ENCODE measurements around the gene FRMD5.
A peak's percentile ranks its signal among the peaks of the same experiment; 100 is the strongest.
"Not testable (repeated sequence)": the region's sequence is repeated elsewhere in the genome, so short reads cannot be mapped to it uniquely, and the experiment has no call there.

FRMD5 gene

DNA sequence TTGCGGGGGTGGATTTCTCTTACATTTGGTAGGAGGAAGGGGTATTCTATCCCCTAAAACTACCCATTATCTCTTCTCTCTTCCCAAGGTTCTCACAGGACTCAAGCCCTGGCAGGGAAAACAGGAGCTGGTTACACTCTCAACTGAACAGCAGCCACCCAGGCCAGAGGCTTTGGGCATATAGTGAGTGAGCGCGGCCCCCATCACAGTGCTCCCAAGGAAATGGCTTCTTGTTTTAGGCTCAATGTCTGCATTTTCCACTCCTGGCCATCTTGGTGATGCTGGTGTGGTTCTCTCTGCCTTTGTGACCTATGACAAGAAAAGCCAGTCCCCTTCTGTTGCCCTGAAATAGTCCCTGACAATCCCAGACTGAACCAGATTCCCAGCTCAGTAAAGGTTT lies 318.2 kb downstream of the FRMD5 start:
- H3K4me3 ChIP-seq (ENCODE audit: low read depth, low read length), result no peak overlapping the region
- TF ChIP-seq, protein P1, sequence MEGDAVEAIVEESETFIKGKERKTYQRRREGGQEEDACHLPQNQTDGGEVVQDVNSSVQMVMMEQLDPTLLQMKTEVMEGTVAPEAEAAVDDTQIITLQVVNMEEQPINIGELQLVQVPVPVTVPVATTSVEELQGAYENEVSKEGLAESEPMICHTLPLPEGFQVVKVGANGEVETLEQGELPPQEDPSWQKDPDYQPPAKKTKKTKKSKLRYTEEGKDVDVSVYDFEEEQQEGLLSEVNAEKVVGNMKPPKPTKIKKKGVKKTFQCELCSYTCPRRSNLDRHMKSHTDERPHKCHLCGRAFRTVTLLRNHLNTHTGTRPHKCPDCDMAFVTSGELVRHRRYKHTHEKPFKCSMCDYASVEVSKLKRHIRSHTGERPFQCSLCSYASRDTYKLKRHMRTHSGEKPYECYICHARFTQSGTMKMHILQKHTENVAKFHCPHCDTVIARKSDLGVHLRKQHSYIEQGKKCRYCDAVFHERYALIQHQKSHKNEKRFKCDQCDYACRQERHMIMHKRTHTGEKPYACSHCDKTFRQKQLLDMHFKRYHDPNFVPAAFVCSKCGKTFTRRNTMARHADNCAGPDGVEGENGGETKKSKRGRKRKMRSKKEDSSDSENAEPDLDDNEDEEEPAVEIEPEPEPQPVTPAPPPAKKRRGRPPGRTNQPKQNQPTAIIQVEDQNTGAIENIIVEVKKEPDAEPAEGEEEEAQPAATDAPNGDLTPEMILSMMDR (IDR thresholded peaks at IDR 0.05; ENCODE audit: borderline replicate concordance, insufficient read depth, low read depth, low read length), result no peak

DNA sequence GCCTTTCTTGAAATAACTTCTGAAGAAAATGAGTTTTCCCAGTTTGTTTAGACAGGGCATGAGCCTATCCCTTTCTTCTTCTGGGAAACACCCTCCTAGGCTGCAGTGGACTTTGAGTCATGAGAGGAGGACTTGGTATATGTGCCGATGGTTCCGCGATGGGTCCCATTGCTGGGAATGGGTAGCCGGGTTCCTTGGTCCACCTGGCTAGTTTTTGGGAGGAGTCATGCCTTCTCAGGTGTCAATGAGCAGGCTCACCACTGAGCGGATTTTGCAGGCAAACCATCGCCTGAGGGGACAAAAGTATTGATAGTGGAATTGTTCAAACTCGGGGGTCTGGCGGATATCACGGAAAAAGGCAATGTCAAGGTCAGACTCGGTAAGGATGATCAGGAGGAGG lies 321.4 kb downstream of the FRMD5 start:
- no peak overlapping the region for H3K4me3 ChIP-seq (ENCODE audit: low read depth, low read length)
- TF ChIP-seq, protein P1 (IDR thresholded peaks at IDR 0.05; ENCODE audit: borderline replicate concordance, insufficient read depth, low read depth, low read length), result no peak

DNA sequence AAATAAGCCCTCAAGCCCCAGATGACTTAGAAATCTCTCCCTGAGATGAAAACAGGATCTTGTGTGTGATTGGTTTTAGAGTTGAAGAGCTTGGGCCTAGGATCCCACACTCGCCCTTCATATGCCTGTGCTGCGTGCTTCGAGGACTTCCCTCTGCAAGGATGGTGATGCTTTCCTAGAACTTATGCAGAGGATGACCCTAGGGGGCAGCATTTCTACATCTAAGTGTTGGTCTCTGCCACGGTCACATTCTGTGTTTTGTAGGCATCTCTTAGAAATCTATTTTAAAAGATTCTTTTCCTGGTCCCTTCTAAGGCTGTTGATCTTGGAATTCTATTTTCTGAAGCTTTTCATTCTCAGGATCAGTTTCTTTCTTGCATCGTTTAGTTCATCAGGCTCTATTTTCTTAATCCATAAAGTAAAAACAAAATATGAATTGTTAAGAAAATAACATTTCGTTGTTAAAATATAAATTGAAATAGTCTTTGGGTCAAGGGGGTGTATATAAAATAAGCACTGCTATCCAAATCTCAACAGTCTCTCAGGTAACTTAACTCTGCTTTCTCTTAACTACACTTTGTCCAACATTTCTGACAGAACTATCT lies 322.6 kb downstream of the FRMD5 start:
- TF ChIP-seq, protein P1 (IDR thresholded peaks at IDR 0.05; ENCODE audit: borderline replicate concordance, insufficient read depth, low read depth, low read length), result peak; percentile 46; the same call in 1 of the 2 replicates
- H3K4me3 ChIP-seq (ENCODE audit: low read depth, low read length), result no peak overlapping the region

DNA sequence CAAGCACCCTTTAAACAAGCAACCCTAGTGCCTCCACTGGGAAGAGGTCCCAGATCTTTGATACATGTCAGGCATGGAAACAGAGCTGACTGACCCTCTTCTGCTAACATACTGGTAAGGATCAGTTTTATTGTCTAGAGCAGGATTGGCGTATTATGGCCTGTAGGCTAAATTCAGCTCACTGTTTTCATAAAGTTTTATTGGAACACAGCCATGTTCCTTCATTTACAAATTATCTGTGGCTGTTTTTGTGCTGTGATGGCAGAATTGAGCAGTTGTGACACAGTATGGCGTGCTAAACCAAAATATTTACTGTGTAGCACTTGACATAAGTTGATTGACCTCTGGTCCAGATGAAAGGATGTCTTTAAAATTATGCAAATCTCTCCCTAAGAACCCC lies 323.2 kb downstream of the FRMD5 start:
- no peak overlapping the region for H3K4me3 ChIP-seq (ENCODE audit: low read depth, low read length)
- TF ChIP-seq, protein P1 (IDR thresholded peaks at IDR 0.05; ENCODE audit: borderline replicate concordance, insufficient read depth, low read depth, low read length), result no peak

DNA sequence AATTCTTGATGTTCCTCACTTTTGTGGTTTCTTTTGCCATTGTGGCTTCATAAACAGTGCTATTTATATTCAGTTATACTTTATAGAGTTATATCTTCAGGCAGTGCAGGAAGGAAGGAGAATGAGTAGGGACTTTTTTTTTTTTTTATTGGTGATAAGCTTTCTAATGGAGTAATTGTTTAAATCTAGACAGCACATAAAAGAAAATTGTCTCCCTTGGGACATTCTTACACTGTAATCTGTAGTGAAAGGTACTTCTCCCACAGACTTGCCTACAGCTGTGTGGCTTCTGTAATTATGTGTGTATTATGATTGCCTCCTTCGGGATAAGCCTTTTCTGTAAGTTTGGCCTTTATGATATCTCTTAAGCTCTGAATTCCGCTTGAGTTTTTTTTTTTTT lies 326.7 kb downstream of the FRMD5 start:
- TF ChIP-seq, protein P1 (IDR thresholded peaks at IDR 0.05; ENCODE audit: borderline replicate concordance, insufficient read depth, low read depth, low read length), result no peak
- no peak overlapping the region for H3K4me3 ChIP-seq (ENCODE audit: low read depth, low read length)

DNA sequence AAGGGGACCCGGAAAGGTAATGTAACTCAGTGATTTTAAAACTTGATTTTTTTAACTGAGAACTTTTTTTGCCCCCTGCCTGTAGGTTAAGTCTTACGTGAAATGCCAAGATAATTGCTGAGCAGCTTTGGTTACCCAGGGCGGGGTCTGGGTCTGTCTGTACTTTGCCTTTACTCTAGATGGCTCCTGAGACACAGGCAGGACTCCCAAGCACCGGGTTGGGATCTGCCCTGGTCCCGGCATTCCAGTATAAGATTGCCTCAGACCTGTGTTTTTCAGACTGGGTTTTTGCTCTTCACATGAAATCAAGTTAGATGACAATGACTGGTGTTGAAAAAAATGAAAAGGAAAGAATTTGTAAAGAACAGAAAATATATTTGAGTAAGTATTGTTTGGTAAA lies 328.0 kb downstream of the FRMD5 start:
- no peak overlapping the region for H3K4me3 ChIP-seq (ENCODE audit: low read depth, low read length)
- TF ChIP-seq, protein P1 (IDR thresholded peaks at IDR 0.05; ENCODE audit: borderline replicate concordance, insufficient read depth, low read depth, low read length), result no peak

DNA sequence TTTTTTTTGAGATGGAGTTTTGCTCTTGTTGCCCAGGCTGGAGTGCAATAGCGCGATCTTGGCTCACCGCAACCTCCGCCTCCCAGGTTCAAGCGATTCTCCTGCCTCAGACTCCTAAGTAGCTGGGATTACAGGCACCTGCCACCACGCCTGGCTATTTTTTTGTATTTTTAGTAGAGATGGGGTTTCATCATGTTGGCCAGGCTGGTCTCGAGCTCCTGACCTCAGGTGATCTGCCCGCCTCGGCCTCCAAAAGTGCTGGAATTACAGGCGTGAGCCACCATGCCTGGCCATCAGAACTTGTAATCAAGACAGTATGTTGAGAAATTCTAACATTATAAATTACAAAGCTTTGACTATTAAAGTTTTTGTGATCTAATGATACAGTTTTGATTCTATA lies 328.4 kb downstream of the FRMD5 start:
- not testable (repeated sequence) for H3K4me3 ChIP-seq (ENCODE audit: low read depth, low read length)

DNA sequence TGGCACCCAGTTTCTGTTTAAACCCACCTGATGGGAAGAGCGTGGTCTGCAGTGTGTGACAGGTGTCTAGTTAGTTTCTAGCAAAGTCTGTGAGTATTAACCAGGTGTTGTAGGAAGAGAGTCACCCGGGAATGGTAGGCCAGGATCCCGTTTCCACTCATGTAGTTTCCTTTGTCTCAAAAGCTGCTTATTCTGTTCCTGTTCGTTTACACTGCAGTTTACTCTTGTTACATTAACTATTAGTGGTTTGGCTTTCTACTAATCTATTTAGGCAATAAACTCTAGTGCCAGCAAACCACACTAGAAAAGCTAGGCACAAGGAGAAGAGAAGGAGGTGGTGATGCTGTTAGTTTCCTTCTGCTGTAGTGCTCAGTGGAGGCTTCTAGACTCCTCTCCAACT lies 335.5 kb downstream of the FRMD5 start:
- no peak overlapping the region for H3K4me3 ChIP-seq (ENCODE audit: low read depth, low read length)
- TF ChIP-seq, protein P1 (IDR thresholded peaks at IDR 0.05; ENCODE audit: borderline replicate concordance, insufficient read depth, low read depth, low read length), result no peak
